Adrenal gland (tissue), 12 donors: ENCODE results near the gene TMEM200B. TPM values are rescaled to one million over a fixed set of nuclear protein-coding genes. Genes with fewer than 3 reads are reported as not detected.

Experiments used
- DNase-seq, 7 donors: peaks; one replicate each; pipeline ENCODE4 v3.0.0-alpha.2; 2019 to 2020
- H3K27ac ChIP-seq, 5 donors: fragments of 200-600 bp; sonication (generic) in 4 of 5; 1 replicate in 3 of 5; 2 replicates in 2 of 5; pipeline versions ENCODE4 v1.5.1 to v1.8.0; 2016 to 2020; ENCODE audit warnings: mild to moderate bottlenecking in 1 of 5
- H3K27me3 ChIP-seq: fragments of 200-600 bp; 2 replicates; pipeline ENCODE4 v1.8.0; 2021
- H3K36me3 ChIP-seq, 2 donors: fragments of 200-600 bp; replicated peaks in 1 of 2; 1 replicate in 1 of 2; 2 replicates in 1 of 2; pipeline versions ENCODE4 v1.5.1 to v1.8.0; 2018 to 2022
- H3K4me1 ChIP-seq, 2 donors: fragments of 200-600 bp; replicated peaks in 1 of 2; 1 replicate in 1 of 2; 2 replicates in 1 of 2; pipeline versions ENCODE4 v1.5.1 to v1.8.0; 2018 to 2021
- H3K4me3 ChIP-seq, 4 donors: fragments of 200-600 bp; sonication (generic) in 3 of 4; one replicate each; pipeline ENCODE4 v1.5.1; 2016 to 2018
- H3K9me3 ChIP-seq, 3 donors: fragments of 200-600 bp; sonication (generic) in 1 of 3; replicated peaks in 1 of 3; 1 replicate in 2 of 3; 2 replicates in 1 of 3; pipeline versions ENCODE4 v1.5.1 to v1.8.0; 2016 to 2021
- POLR2A ChIP-seq, 2 donors: fragments of 450-650 bp; IDR thresholded peaks; one replicate each; pipeline ENCODE4 v1.6.1; 2017; ENCODE audit warnings: antibody characterized with exemption in 2 of 2, mild to moderate bottlenecking in 2 of 2, moderate library complexity in 1 of 2
- WGBS, 4 donors: extraction: QIAGEN DNeasy Blood & Tissue Kit in 2 of 4; methylation state at CpG; one replicate each; pipeline versions ENCODE4 v1.1.5 to v1.1.7; 2013 to 2017; 5-methylcytosine and 5-hydroxymethylcytosine counted together
- intact Hi-C, 2 donors: fragments of 100-400 bp; cut with DNase I; formaldehyde crosslinking; loops; one replicate each; pipeline versions ENCODE4 v1.14.1 to v1.15.0; 2022 to 2023
- polyA plus RNA-seq, 3 donors: library from polyadenylated mRNA; stranded (reverse); fragments of 200-250 nt in 2 of 3; fragments of 350-450 nt in 1 of 3; fragmentation: Illumina TruSeq in 1 of 3; extraction: RNeasy Lipid Tissue Mini Kit (QIAGEN cat#74804) in 1 of 3; gene quantifications; one replicate each; pipeline ENCODE4 v1.2.3, GENCODE V29; 2013 to 2014
- small RNA-seq, 2 donors: library from RNA; depleted of rRNA; stranded (forward); fragments of <200 nt; gene quantifications; one replicate each; pipeline ENCODE3, GENCODE V24; 2016
- total RNA-seq, 9 donors: library from RNA; depleted of rRNA in 4 of 9; stranded (reverse); fragments of >200 nt in 4 of 9; fragments of 120-200 nt in 1 of 9; fragmentation: NEBNext Ultra II Directional in 1 of 9; extraction: Animal tissue kit (Norgen Biotek cat#: 25700) in 1 of 9; gene quantifications; one replicate each; pipeline versions ENCODE4 v1.1.0 to v1.2.4, GENCODE V29; 2013 to 2023
- TF ChIP-seq, protein P1 (sequence below), 6 experiments: fragments of 450-650 bp in 4 of 6; fragments of 200-600 bp in 2 of 6; sonication (generic) in 1 of 6; IDR thresholded peaks; 1 replicate in 5 of 6; 2 replicates in 1 of 6; pipeline versions ENCODE4 v1.5.1 to v1.8.0; 2016 to 2021; ENCODE audit warnings: antibody characterized with exemption in 6 of 6, mild to moderate bottlenecking in 2 of 6, moderate library complexity in 1 of 6
- donor health status: healthy with polysubstance abuse.
- donor health status: Bipolar disorder and iron deficiency.
- donor health status: DM: yes; HTN: yes; CAD: no.
- donor health status: DM: no; HTN: no; CAD: no.
- donor health status: DM: no; HTN: no; CAD: no.
- donor health status: DM: yes; HTN: yes; CAD: no.

The TMEM200B gene
- total and polyA plus RNA-seq, 12 donors: 1.8 to 13.3 (median 4.2) TPM

DNA sequence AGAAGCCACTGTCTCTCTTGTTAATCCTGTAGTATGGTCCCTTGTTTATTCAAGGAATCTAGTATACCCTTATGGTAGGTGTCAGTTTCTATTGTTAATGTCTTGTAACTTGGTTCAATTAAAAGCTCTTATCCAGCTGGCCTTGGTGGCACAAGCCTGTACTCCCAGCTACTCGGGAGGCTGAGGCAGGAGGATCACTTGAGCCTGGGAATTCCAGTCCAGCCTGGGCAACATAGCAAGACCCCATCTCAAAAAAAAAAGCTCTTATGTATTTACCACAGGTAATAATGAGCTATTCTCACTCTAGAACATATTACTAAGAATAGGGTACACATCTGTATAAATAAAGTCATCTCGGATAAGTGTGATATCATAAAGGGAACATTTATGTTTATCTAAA, 46.5 kb downstream of the TMEM200B start:
- WGBS, 4 donors: 93 to 100% (median 97%) methylated on average over 2 of the region's 2 CpGs
- no peak overlapping the region for H3K27ac ChIP-seq
- no peaks in the 10 kb centered on the region for H3K27me3 ChIP-seq
- no peaks in the 10 kb centered on the region for H3K9me3 ChIP-seq
- TF ChIP-seq POLR2A (IDR thresholded peaks at IDR 0.05): no peak
- TF ChIP-seq, protein P1, sequence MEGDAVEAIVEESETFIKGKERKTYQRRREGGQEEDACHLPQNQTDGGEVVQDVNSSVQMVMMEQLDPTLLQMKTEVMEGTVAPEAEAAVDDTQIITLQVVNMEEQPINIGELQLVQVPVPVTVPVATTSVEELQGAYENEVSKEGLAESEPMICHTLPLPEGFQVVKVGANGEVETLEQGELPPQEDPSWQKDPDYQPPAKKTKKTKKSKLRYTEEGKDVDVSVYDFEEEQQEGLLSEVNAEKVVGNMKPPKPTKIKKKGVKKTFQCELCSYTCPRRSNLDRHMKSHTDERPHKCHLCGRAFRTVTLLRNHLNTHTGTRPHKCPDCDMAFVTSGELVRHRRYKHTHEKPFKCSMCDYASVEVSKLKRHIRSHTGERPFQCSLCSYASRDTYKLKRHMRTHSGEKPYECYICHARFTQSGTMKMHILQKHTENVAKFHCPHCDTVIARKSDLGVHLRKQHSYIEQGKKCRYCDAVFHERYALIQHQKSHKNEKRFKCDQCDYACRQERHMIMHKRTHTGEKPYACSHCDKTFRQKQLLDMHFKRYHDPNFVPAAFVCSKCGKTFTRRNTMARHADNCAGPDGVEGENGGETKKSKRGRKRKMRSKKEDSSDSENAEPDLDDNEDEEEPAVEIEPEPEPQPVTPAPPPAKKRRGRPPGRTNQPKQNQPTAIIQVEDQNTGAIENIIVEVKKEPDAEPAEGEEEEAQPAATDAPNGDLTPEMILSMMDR (IDR thresholded peaks at IDR 0.05): no peak
- intact Hi-C loops: no loop called here
- no peak for DNase-seq
- H3K4me1 ChIP-seq: no peaks in the 10 kb centered on the region
- peaks cover 0 to 2% of the 10 kb centered on the region in 2 donors for H3K36me3 ChIP-seq
- no peak overlapping the region for H3K4me3 ChIP-seq

Small RNAs within 50 kb of the gene (small RNA-seq; reads per million reads assigned to genes)
- gene RF02271: 0 reads per million in 2 donors

Other genes starting within 250 kb of the TMEM200B start
- gene EPB41, start 209.3 kb downstream of the TMEM200B start, total RNA-seq: 10 to 100 TPM; 25.5 to 49.5 (median 32.5) TPM
- 10 to 100 TPM in 2 of 3 donors, 1 to 10 TPM in 1; 6.6 to 23.8 (median 10.2) TPM for gene EPB41, start 209.3 kb downstream of the TMEM200B start, polyA plus RNA-seq
- 10 to 100 TPM; 35.1 to 77.4 (median 51.0) TPM for gene SRSF4, start 58.0 kb upstream of the TMEM200B start, total RNA-seq
- gene SRSF4, start 58.0 kb upstream of the TMEM200B start, polyA plus RNA-seq: 100 to 1,000 TPM in 2 of 3 donors, 10 to 100 TPM in 1; 77.0 to 120 (median 118) TPM
- 10 to 100 TPM; 26.1 to 53.1 (median 33.0) TPM for gene MECR, start 107.0 kb upstream of the TMEM200B start, total RNA-seq
- gene MECR, start 107.0 kb upstream of the TMEM200B start, polyA plus RNA-seq: 10 to 100 TPM; 27.4 to 49.0 (median 35.3) TPM
- gene PTPRU, start 112.6 kb upstream of the TMEM200B start, total RNA-seq: 10 to 100 TPM in 3 of 9 donors, 1 to 10 TPM in 6; 1.9 to 14.4 (median 7.0) TPM
- 1 to 10 TPM; 1.4 to 9.3 (median 4.4) TPM for gene PTPRU, start 112.6 kb upstream of the TMEM200B start, polyA plus RNA-seq